HG02798 (cell line): ENCODE measurements around the gene PDE4A.

Experiments used
- ATAC-seq: cut with Tn5 transposase; IDR thresholded peaks from one replicate; pipeline ENCODE4 v1.9.1; 2021; ENCODE audit warnings: mild to moderate bottlenecking; ENCODE audit not compliant: unreplicated experiment, poor library complexity

The PDE4A gene

GRCh38 chr19:10505583-10506229 lies 85.4 kb downstream of the PDE4A start:
- no peak for ATAC-seq

- no peak for ATAC-seq
These were observed 87.7 kb downstream of the PDE4A start for GRCh38 chr19:10508036-10508435.

GRCh38 chr19:10508707-10509106 lies 88.4 kb downstream of the PDE4A start:
- ATAC-seq, result no peak

GRCh38 chr19:10510301-10510802 lies 90.0 kb downstream of the PDE4A start:
- no peak for ATAC-seq

DNA sequence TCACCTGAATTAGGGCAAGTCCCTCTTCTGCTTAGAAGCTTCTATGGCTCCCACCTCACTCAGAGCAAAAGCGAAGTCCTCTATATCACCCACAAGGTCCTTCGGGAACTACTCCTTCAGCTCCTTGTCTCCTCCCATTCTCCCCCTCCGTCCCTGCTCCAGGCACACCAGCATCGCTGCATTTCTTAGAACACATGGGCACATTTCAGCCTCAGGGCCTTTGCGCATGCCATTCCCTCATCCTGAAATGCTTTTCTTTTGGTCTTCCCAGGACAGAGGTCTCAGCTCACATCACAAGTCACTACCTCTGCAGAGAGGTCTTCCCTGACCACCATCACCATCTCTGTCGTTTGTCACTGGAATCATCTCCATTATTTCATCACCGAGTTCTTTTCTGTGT lies 92.9 kb downstream of the PDE4A start:
- ATAC-seq, result no peak

- no peak for ATAC-seq
These were observed 94.1 kb downstream of the PDE4A start for GRCh38 chr19:10514211-10515145.

DNA sequence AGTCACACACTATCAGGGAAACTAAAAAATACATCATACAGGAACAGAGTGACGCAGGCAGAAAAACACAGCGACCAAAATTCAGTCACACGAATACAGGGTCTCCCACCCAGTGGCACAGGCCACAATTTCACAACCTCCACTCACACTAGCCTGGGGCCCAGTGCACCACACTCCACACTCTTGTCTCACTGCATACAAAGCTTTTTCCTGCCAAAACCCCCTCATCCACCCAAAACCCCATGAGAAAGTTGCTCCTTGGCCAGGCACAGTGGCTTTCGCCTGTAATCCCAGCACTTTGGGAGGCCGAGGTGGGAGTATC lies 95.7 kb downstream of the PDE4A start:
- ATAC-seq, result no peak

DNA sequence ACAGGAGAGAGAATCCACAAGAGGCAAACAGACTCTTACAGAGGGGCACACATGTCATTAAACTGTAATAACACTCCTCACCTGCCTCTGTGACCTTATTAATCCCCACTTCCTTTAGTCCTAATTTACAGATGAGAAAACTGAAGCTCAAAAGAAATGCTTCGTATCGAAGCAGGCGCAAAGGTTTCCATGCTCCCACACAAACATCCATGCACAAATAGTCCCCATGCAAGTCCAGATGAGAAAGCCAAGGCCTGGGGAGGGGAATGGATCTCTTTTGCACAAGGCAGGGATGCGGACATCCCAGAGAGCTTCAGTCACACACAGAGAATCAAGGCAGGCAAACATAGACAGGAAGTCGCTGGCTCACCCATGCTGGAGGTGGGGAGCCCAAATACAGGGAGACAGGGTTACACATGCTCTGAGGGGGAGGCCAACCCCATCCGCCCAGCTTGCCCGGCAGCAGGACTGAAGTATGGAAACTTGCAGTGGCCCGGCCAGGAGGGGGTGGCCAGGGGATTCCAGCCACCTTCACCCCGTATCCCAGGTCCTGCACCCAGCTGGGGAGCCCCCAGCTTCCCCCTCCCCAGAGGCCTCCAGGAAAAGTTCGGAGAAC lies 96.4 kb downstream of the PDE4A start:
- no peak for ATAC-seq

GRCh38 chr19:10517361-10517759 lies 97.0 kb downstream of the PDE4A start, which contains the start of gene S1PR5:
Gene S1PR5 (minus strand): TSS chr19:10517447. CDS start chr19:10515011, 2,436 bp downstream.
- no peak for ATAC-seq

DNA sequence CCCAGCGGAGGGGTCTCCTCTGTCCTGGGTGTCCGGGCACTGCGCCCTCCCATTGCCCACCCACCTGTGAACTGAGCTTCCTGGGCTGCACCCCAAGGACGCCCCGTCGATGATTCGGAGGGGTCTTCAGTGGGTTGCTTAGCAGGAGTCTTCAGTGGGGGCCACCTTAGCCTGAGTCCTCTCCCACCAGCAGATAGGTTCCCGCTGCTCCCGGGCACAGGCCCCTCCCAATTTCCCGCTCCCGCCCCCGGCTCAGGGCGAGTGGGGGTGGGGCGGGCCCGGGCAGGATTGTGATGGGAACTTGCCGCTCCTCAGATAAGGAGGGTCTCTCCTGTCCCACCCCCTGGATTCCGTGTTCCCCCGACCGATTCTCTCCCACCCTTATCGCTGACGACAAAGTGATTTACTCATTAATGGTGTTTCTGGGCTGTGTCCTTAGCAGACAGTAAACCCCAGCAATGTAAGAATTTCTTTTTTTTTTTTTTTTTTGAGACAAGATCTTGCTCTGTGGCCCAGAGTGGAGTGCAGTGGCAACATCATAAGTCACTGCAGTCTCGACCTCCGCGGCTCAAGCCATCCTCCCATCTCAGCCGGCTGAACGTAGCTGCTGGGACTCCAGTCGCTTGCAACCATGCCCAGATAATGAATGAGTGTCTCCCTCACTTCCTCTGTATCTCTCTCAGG lies 97.6 kb downstream of the PDE4A start:
- ATAC-seq, result no peak

GRCh38 chr19:10518444-10519361 lies 98.4 kb downstream of the PDE4A start:
- no peak for ATAC-seq
